CD4-positive, alpha-beta T cell (primary cell): ENCODE results near the gene GIPC1. TPM values are rescaled to one million over a fixed set of nuclear protein-coding genes. Genes with fewer than 3 reads are reported as not detected.

Experiments used
- ATAC-seq: fragments of 200-7000 bp; cut with Tn5 transposase; one replicate; pipeline ENCODE4 v1.10.0; 2022; ENCODE audit warnings: mild to moderate bottlenecking; ENCODE audit not compliant: poor library complexity
- CTCF ChIA-PET: fragments of 350-600 bp; sonication (Branson Sonifier 250); formaldehyde crosslinking; loops from one replicate; lab custom pipeline; 2021; ENCODE audit warnings: antibody characterized with exemption, inconsistent platforms; lab: Charles Lee
- POLR2A ChIA-PET: fragments of 350-600 bp; sonication (Branson Sonifier 250); formaldehyde crosslinking; loops from one replicate; lab custom pipeline; 2021; ENCODE audit warnings: antibody characterized with exemption, inconsistent platforms; lab: Charles Lee
- DNase-seq, 14 experiments: peaks; one replicate each; pipeline ENCODE4 v3.0.0-alpha.2; 2013 to 2020; ENCODE audit warnings: mixed read lengths in 2 of 14
- H3K27ac ChIP-seq, 2 donors: one replicate each; pipeline versions ENCODE4 v1.5.1 to v1.7.0; 2013; ENCODE audit warnings: low read length in 2 of 2, low read depth in 1 of 2, mild to moderate bottlenecking in 1 of 2
- H3K27me3 ChIP-seq, 2 experiments: 1 replicate in 1 of 2; 2 replicates in 1 of 2; pipeline versions ENCODE4 v1.6.1 to v1.7.0; 2013; ENCODE audit warnings: low read length in 2 of 2, control low read depth in 1 of 2, mild to moderate bottlenecking in 1 of 2, moderate library complexity in 1 of 2; ENCODE audit not compliant: insufficient read depth in 2 of 2, control insufficient read depth in 1 of 2
- H3K36me3 ChIP-seq: one replicate; pipeline ENCODE4 v1.6.1; 2013; ENCODE audit warnings: low read length, control low read depth; ENCODE audit not compliant: insufficient read depth
- H3K4me1 ChIP-seq: one replicate; pipeline ENCODE4 v1.6.1; 2013; ENCODE audit warnings: low read length, control low read depth; ENCODE audit not compliant: insufficient read depth
- H3K4me3 ChIP-seq: one replicate; pipeline ENCODE4 v1.5.1; 2013; ENCODE audit warnings: mild to moderate bottlenecking, low read length, moderate library complexity
- H3K9me3 ChIP-seq, 2 experiments: 1 replicate in 1 of 2; 2 replicates in 1 of 2; pipeline versions ENCODE4 v1.6.1 to v1.7.0; 2013; ENCODE audit warnings: low read length in 2 of 2, mild to moderate bottlenecking in 2 of 2, control low read depth in 1 of 2, moderate library complexity in 1 of 2; ENCODE audit not compliant: control insufficient read depth in 1 of 2, insufficient read depth in 1 of 2
- H3K27ac Mint-ChIP-seq: one replicate; pipeline ENCODE4 v1.8.0; 2020; ENCODE audit warnings: mixed read lengths
- H3K27me3 Mint-ChIP-seq: one replicate; pipeline ENCODE4 v1.8.0; 2021; ENCODE audit warnings: mixed read lengths
- H3K36me3 Mint-ChIP-seq: one replicate; pipeline ENCODE4 v1.8.0; 2021; ENCODE audit warnings: low read depth, mixed read lengths
- H3K4me1 Mint-ChIP-seq: one replicate; pipeline ENCODE4 v1.8.0; 2021; ENCODE audit warnings: low read depth, mixed read lengths
- H3K4me3 Mint-ChIP-seq: one replicate; pipeline ENCODE4 v1.8.0; 2020; ENCODE audit warnings: mild to moderate bottlenecking, mixed read lengths
- H3K9me3 Mint-ChIP-seq: one replicate; pipeline ENCODE4 v1.8.0; 2020; ENCODE audit warnings: mixed read lengths
- intact Hi-C, 2 experiments: fragments of 100-400 bp; cut with DNase I in 1 of 2; cut with micrococcal nuclease in 1 of 2; formaldehyde crosslinking; loops; one replicate each; pipeline versions ENCODE4 v1.15.1 to v1.9.0; 2023 to 2025; cut with DNase I, micrococcal nuclease
- total RNA-seq, 174 experiments: library from RNA in 2 of 174; stranded (reverse) in 2 of 174; gene quantifications; one replicate each; pipeline ENCODE4 v1.2.3 and lab custom pipeline; 2021 to 2026
- TF ChIP-seq, protein P1 (sequence below): fragments of 200-600 bp; IDR thresholded peaks from one replicate; pipeline ENCODE4 v1.8.0; 2022; ENCODE audit warnings: antibody characterized with exemption, mild to moderate bottlenecking

GIPC1 gene
- total RNA-seq, 2 experiments from 2014 or later, result 17.8 to 21.0 TPM

DNA sequence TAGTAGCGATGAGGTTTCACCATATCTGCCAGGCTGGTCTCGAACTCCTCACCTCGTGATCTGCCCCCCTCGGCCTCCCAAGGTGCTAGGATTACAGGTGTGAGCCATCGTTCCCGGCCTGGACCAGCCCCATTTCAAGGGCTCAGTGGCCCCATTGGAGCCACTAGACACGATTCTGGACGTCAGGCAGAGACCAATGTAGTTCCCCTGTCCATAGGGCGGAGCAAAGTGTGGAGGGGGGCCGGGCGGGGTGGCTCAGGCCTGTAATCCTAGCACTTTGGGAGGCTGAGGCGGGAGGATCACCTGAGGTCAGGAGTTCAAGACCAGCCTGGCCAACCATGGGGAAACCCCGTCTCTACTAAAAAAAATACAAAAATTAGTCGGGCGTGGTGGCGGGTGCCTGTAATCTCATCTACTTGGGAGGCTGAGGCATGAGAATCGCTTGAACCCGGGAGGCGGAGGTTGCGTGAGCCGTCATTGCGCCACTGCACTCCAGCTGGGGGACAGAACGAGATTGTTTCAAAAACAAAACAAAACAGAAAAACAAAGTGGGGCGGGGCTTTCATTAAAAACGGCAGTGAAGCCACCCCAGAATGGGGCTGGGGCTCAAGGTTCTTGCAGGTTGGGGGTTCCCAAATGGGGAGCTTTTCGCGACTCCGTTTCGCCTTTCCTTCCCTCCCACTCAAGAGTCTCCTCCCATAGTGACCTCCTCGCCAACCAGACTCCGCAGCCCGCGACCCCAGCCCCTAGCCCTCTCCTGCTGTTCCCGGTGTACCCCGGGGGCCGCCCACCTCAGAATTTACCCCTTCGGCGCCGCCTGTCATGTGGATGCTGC lies 32.7 kb upstream of the GIPC1 start:
- ATAC-seq (peak; percentile 15), DNase-seq (peak in 2 of 14 experiments; percentile 25 to 49)
- Histone ChIP-seq H3K4me1 (peaks cover 63% of the 10 kb centered on the region), H3K36me3 (peaks cover 4% of the 10 kb centered on the region), H3K27ac (peak overlapping the region; percentile 85 to 88), H3K27me3 (no peaks in the 10 kb centered on the region), H3K9me3 (no peaks in the 10 kb centered on the region), H3K4me3 (peak overlapping the region; percentile 92)
- POLR2A ChIA-PET, result interaction anchor here (0.6 to 5.9 kb wide), 6 partner anchors 11 to 624 kb away, joined by 3 to 74 read pairs (median 6); partner anchors contain the start of genes DNAJB1 and GIPC1
- intact Hi-C loops, result loop anchor here (1.0 to 2.0 kb wide), 3 partner anchors 10 to 23 kb away; partner anchors contain the start of gene DNAJB1 (in 2 of the 2)
- H3K4me1 Mint-ChIP-seq, result peaks cover 64% of the 10 kb centered on the region
- no peaks in the 10 kb centered on the region for H3K9me3 Mint-ChIP-seq
- peaks cover 34% of the 10 kb centered on the region for H3K36me3 Mint-ChIP-seq
- H3K27me3 Mint-ChIP-seq, result no peaks in the 10 kb centered on the region
- TF ChIP-seq, protein P1, sequence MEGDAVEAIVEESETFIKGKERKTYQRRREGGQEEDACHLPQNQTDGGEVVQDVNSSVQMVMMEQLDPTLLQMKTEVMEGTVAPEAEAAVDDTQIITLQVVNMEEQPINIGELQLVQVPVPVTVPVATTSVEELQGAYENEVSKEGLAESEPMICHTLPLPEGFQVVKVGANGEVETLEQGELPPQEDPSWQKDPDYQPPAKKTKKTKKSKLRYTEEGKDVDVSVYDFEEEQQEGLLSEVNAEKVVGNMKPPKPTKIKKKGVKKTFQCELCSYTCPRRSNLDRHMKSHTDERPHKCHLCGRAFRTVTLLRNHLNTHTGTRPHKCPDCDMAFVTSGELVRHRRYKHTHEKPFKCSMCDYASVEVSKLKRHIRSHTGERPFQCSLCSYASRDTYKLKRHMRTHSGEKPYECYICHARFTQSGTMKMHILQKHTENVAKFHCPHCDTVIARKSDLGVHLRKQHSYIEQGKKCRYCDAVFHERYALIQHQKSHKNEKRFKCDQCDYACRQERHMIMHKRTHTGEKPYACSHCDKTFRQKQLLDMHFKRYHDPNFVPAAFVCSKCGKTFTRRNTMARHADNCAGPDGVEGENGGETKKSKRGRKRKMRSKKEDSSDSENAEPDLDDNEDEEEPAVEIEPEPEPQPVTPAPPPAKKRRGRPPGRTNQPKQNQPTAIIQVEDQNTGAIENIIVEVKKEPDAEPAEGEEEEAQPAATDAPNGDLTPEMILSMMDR, result no peak
- CTCF ChIA-PET, result interaction anchor here (0.8 to 1.6 kb wide), 3 partner anchors 9 to 28 kb away, joined by 3 to 6 read pairs (median 5); partner anchors contain the start of gene DNAJB1
- H3K4me3 Mint-ChIP-seq, result peak overlapping the region; percentile 92
- H3K27ac Mint-ChIP-seq, result peak overlapping the region; percentile 100

DNA sequence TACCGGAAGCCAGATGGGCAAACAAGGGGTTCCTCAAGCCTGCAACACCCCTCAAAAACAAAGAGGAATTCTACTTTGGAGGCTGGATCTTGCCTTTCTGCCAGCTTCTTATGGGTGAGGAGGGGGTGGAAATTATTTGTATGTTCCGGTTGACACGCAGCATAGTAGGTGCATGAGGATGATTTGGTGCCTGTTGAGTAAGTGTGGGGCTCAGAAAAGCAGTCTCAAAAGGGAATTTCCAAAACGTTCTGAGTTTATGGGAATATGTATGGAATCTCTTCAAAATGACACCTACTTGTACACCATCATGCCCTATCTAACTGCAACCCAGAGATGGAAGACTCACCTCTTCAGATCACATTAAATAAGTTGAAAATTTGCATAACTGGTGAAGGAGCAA lies 30.5 kb upstream of the GIPC1 start:
- ChIA-PET CTCF (no interaction called here), POLR2A (interaction anchor here (1.1 to 5.9 kb wide), 3 partner anchors 9 to 30 kb away, joined by 3 to 74 read pairs (median 7); partner anchors contain the start of genes DNAJB1 and GIPC1)
- ATAC-seq, result no peak
- H3K9me3 ChIP-seq, result no peaks in the 10 kb centered on the region
- Mint-ChIP-seq H3K36me3 (peaks cover 25% of the 10 kb centered on the region), H3K9me3 (no peaks in the 10 kb centered on the region), H3K4me1 (peaks cover 68% of the 10 kb centered on the region), H3K27me3 (no peaks in the 10 kb centered on the region), H3K27ac (peak overlapping the region; percentile 100), H3K4me3 (peak overlapping the region; percentile 38)
- H3K4me3 ChIP-seq, result no peak overlapping the region
- peaks cover 69% of the 10 kb centered on the region for H3K4me1 ChIP-seq
- H3K36me3 ChIP-seq, result no peaks in the 10 kb centered on the region
- DNase-seq, result no peak
- H3K27me3 ChIP-seq, result no peaks in the 10 kb centered on the region
- intact Hi-C loops, result no loop called here
- H3K27ac ChIP-seq, result no peak overlapping the region
- TF ChIP-seq, protein P1, result no peak

DNA sequence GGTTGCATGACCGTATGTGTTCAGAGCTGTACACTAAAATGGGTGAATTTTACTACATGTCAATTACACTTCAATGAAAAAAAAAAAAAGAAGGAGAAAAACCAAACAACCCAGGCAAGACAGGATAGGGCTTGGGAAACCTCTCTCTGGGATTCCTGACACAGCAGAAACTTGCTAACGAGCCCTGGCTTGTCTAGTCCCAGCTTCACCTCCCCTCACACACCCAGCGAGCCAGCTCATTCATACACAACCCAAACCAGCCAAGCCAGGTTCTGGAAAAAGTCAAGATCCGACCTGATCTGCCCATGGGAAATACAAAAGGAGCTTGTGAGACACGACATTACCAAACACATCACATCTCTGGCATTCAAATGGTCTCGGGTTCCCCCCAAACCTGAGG lies 29.8 kb upstream of the GIPC1 start:
- Mint-ChIP-seq H3K9me3 (no peaks in the 10 kb centered on the region), H3K4me1 (peaks cover 65% of the 10 kb centered on the region), H3K27ac (peak overlapping the region; percentile 100), H3K36me3 (peaks cover 23% of the 10 kb centered on the region), H3K27me3 (no peaks in the 10 kb centered on the region), H3K4me3 (peak overlapping the region; percentile 2)
- no peak for ATAC-seq
- TF ChIP-seq, protein P1, result no peak
- intact Hi-C loops, result no loop called here
- DNase-seq, result no peak
- no peaks in the 10 kb centered on the region for H3K36me3 ChIP-seq
- no peak overlapping the region for H3K4me3 ChIP-seq
- POLR2A ChIA-PET, result interaction anchor here (0.6 to 5.9 kb wide), 4 partner anchors 8 to 29 kb away, joined by 3 to 74 read pairs (median 5); partner anchors contain the start of genes DNAJB1 and GIPC1
- CTCF ChIA-PET, result no interaction called here
- H3K27ac ChIP-seq, result no peak overlapping the region
- peaks cover 69% of the 10 kb centered on the region for H3K4me1 ChIP-seq
- no peaks in the 10 kb centered on the region for H3K9me3 ChIP-seq
- no peaks in the 10 kb centered on the region for H3K27me3 ChIP-seq
